ENCODE measurements around the gene RAPGEF5.

The RAPGEF5 gene

GRCh38 chr7:22144950-22145349 lies 212.0 kb downstream of the RAPGEF5 start:
- DNase-seq, result no peak

- DNase-seq, result no peak
These were observed 213.5 kb downstream of the RAPGEF5 start for GRCh38 chr7:22143491-22143890.

DNA sequence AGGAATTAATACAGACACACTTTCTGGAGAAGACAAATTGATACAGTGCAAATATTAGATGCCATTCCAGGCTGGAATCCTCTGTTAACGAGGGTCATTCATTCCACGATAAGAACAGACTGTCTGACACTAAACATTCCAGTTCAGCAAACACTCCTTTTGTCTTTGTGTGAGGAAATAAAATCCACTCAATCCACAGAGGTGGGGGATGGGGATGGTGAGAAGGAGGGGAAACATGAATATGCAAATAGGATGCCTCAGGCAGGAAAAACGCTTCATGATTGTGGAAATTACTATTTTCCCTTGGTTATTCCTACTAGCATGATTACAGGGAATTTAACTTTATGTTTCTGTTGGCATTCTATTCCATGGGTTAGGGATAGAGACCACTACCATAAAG lies 214.4 kb downstream of the RAPGEF5 start:
- no peak for DNase-seq

DNA sequence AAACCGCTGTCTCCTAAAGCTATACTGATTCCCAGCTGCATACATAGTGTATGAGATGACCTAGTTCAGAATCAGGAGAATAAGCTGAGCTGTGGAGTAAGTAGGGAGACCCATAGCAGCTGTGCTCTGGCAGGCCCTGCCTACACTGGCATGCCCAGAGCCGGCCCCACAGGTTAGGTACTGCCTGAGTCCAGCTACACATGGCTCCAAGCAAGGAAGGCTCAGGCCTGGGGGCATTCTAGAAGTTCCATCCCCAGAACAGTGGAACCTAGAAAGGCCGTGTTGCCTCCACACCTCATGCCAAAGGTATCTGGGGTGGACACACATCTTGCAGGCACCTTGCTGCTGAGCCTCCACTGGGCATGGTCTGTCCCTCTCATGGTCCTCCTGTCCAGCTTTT lies 215.6 kb downstream of the RAPGEF5 start:
- no peak for DNase-seq

DNA sequence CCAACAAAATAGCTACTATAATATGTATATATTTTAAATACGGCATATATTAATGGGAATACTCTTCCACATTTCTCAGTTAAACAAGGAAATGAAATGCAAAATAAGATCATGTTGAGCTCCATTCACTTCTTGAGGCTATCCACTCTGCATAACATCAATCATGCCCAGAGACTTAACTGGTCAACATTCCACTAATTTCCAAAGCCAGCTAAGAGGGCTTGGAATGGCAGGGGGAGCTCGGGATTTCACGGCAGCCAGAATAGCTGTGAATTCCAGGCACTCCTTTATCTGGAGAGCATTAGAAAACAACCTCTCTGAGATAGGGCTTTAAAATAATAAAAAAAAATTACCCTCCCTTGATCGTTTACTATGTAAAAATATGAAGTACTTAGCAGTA lies 216.4 kb downstream of the RAPGEF5 start:
- DNase-seq, result no peak

GRCh38 chr7:22138886-22139285 lies 218.1 kb downstream of the RAPGEF5 start:
- no peak for DNase-seq

- DNase-seq, result no peak
These were observed 218.8 kb downstream of the RAPGEF5 start for GRCh38 chr7:22138106-22138505.

DNA sequence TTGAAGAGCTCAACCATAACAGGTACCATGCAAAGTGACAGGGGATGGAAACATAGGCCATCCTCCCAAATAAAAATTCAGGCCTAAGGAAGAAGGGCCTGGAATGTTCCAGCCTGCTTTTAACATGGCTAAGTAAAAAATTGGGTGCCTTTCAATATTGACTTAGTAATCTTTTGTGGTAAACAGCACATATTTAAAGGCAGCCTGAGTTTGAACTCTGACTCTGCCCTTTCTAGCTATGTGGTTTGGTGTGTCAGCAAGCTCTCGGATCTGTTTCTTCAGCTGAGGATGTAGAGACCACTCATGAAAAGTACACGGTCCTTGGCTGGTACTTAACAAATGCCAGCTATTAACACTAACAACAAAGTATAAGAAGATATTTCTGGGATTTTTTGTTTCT lies 219.5 kb downstream of the RAPGEF5 start:
- no peak for DNase-seq

GRCh38 chr7:22137026-22137425 lies 219.9 kb downstream of the RAPGEF5 start:
- DNase-seq, result no peak

DNA sequence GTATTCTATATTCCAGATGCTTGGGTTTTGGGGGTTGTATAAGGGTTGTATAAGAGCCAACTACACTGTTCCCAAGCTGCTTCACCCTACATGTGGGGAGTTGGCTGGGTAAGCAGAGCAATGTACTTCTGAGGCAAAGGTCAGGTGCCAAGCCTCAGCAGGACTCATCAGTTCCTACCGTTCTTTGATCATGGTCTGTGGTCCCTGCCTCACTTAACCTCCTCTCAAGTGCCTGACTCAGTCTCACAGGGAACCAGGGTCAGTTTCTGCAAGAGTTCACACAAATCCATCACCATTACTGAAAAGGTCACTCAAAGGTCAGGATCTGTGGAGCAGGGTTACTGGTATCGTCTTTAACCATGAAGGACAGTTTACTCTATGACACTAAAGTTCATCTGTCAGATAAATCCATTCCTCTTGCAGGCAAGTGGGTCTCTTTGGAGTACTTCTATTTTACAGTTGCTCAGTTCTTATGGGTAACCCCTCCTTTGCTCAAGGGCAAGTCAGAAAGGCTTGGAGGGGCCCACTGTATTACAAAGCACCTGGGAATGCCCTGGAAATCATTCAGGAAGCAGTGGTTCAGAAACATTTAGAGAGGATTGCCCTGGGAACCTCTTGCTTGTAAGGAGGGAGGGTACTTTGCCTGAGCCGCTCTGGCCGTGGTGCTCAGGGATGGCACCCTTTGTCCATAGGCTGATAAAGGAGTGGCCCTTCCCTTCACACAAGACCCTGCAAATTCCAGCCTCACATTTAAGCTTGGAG lies 227.0 kb downstream of the RAPGEF5 start:
- no peak for DNase-seq

DNA sequence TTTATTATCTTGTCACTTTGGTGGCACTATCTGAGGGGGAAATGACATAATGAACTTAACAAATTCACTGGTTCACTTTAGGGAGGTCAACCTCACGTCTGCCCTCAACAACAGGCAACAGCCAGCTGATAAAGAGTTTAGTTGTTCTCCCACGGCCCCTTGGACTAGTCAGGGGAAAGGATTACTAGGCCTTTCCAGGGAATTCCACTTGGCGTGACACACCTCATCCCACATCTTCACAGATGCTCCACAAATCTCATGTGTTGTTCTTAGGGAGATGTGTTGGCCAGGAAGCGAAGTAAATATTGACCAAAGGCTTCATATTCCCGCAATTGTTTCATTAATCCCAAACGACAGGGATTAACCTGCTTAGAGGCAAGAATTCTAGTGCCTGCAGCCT lies 227.8 kb downstream of the RAPGEF5 start:
- no peak for DNase-seq

- no peak for DNase-seq
These were observed 228.4 kb downstream of the RAPGEF5 start for GRCh38 chr7:22128528-22128920.

- DNase-seq, result no peak
These were observed 229.0 kb downstream of the RAPGEF5 start for GRCh38 chr7:22127835-22128527.

GRCh38 chr7:22125436-22125835 lies 231.5 kb downstream of the RAPGEF5 start:
- no peak for DNase-seq

DNA sequence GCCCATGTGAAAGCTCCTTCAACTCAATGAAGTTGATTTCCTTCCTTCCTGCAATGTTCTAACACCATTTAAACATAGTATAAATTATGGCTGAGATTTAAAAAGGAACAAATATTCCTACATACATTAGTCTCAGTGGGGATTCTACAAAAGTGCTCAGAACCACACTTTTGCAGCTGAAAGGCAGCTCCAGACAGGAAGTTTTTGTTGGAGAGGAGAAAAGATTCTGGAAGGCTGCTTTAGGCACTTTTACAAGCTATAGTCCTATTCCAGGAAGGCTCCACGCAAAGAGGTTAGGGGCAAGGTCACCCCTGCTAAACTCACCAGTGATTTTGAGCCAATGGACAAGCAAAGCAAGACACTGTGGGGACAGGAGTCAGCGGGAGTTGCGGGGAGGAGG lies 232.0 kb downstream of the RAPGEF5 start:
- no peak for DNase-seq

- DNase-seq, result no peak
These were observed 233.8 kb downstream of the RAPGEF5 start for GRCh38 chr7:22123139-22123538.

DNA sequence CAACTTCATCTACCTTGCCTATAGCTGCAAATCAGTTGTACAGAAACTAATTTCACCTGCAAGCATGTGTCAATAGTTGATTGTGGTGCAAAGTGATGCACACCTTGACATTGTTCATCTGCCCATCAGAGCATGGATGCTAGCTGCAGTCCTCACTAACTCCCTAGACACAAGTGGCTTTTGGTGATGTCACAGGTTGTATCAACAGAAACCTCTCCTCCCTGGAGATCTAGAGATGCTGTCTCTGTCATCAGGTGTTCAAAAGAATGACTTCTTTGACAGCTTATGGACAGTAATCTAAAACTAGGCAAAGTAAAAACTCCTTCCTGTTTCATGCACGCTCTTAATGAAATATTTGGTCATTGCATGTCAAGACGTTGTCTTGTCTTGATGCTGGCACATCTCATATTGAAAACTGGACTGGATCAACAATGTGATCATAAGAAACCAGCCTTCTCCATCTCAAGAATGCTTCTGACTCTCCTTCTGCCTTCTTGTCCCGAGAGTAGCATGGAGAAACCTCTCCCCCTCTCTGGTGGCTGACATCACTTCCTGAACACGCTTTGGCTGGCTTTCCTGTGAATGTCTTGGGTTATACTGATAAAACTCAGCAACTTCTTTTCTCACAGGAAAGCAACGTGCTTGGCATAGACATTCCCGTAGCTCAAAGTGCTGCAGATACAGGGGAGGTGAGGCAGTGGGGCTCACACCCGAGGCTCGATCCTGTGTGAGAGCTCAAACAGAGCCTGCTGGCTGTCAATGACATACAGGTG lies 235.1 kb downstream of the RAPGEF5 start:
- DNase-seq, result no peak

GRCh38 chr7:22120391-22121053 lies 236.4 kb downstream of the RAPGEF5 start:
- no peak for DNase-seq

DNA sequence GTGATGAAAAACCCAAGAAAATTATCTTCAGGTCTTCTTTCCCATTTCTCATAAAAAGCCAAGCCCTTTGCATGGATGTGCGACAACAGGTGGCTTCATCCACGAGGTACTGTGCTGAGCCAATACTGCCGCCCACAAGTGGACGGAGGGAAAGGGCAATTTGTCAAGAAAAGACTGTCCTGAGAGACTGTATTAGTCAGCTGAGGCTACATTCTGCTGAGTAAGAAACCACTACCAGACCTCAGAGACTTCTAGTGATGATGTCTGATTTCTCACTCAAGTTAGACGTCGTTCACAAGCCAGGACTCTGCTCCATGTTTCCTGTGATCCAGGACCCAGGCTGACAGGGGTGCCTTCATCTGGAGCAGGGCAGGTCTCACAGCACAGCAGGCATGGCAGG lies 239.7 kb downstream of the RAPGEF5 start:
- no peak for DNase-seq

GRCh38 chr7:22116451-22117030 lies 240.4 kb downstream of the RAPGEF5 start:
- no peak for DNase-seq

DNA sequence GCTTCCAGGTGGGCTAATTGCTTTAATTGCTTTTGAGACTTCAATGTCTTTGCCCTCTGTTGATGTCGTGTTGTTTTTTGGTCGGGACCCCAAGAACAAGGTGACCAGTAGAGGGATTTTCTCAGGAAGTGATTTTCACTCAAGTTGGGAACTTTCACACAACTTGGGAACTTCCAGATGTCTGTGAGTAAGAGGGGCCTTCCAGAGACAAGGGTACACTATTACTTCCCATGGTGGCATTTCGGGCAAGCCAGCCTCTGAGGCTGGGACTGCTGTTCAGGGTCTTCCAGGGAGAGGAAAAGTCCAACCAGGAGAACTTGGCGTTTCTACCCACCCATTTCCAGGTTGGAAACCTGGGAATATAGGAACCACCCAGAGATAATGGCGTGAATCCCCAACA lies 241.3 kb downstream of the RAPGEF5 start:
- no peak for DNase-seq

GRCh38 chr7:22114440-22114981 lies 242.4 kb downstream of the RAPGEF5 start:
- no peak for DNase-seq

DNA sequence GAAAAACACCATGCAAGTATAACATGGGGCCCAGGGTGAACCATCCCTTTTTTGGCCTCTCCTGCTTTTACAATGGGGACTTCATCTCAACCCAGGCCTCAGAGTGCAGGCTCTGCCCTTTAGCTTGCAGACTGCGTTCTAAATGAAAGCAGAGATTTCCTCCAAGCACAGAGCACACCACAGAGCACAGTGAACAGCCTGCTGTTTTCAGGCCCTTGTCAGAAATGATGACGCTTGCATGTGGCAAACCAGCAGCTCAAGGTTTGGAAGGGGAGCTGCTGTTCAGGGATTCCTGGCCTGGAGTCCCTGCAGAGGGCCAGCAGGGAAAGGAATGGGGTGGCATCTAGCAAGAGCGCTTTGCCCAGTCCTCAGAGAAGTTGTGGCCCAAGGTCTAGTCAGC lies 243.9 kb downstream of the RAPGEF5 start:
- DNase-seq, result no peak
